GM20000 (cell line): Measurements from ENCODE around the gene AFF4.

Source experiments
- DNase-seq: peaks from one replicate; pipeline ENCODE4 v3.0.0; 2012; ENCODE audit warnings: low spot score
- TF ChIP-seq, protein P1 (sequence below): IDR thresholded peaks from 2 replicates; pipeline ENCODE4 v1.5.1; 2012; ENCODE audit warnings: mild to moderate bottlenecking, control low read depth; ENCODE audit errors: extremely low read depth, missing control alignments

Gene AFF4

GRCh38 chr5:132872788-132873118 is 90.7 kb downstream of the AFF4 start:
- DNase-seq, result no peak
- TF ChIP-seq, protein P1, sequence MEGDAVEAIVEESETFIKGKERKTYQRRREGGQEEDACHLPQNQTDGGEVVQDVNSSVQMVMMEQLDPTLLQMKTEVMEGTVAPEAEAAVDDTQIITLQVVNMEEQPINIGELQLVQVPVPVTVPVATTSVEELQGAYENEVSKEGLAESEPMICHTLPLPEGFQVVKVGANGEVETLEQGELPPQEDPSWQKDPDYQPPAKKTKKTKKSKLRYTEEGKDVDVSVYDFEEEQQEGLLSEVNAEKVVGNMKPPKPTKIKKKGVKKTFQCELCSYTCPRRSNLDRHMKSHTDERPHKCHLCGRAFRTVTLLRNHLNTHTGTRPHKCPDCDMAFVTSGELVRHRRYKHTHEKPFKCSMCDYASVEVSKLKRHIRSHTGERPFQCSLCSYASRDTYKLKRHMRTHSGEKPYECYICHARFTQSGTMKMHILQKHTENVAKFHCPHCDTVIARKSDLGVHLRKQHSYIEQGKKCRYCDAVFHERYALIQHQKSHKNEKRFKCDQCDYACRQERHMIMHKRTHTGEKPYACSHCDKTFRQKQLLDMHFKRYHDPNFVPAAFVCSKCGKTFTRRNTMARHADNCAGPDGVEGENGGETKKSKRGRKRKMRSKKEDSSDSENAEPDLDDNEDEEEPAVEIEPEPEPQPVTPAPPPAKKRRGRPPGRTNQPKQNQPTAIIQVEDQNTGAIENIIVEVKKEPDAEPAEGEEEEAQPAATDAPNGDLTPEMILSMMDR, result no peak

DNA sequence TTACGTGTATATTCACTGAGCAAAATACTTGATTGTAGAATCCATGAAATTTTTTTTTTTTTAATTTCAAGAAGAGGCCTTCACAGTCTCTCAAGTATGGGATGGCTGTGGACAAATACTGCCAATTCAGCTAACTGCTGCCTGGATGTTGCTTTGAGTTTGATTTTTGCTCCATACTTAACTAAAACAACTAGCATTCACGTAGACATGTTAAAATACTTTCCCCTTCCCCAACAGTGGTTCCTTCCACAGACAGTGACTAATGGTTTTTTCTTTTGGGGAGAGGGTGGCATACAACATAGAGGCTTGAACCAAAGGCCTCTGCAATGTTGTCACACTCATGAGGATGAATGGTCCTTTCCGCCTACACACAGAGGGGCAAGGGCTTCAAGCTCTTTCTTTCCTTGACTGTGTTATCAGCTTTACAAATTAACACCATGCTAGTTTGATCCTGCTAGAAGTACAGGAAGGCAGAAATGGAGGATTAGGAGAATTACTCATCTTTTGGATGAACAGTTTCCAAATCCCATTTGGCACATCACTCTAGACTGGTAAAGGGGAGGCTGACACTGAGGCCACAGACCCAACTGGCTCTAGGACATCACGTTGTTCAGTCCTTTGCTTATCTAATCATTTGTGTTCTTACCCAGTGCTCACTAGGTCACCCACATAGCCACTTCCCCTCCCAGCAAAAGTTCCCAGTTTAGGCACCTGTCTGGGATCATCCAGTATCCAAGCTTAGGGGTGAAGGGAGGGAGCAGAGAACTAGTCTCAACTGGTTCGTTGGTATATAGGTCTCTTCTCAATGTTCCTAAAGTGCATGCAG is 91.8 kb downstream of the AFF4 start:
- DNase-seq, result no peak
- TF ChIP-seq, protein P1, result no peak

DNA sequence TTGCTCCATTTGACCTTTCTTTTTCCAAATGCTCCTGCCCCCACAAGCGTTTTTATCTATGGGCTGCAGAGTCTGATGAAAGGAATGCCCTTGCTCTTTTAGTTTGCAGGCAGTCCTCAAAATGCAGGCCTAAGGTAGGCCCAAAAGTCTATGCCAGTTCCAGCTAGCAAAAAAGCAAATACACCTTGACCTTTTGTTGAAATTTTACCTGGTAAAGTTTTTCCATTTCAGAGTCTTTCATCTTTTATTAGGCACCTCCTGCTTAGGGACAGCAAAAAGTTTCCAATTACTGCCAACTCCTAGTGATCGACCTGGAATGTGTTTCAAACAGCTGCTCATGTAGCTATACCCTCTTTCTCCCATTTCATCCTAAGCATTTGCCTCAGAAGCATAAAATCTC is 92.6 kb downstream of the AFF4 start:
- TF ChIP-seq, protein P1, result no peak
- DNase-seq, result no peak

GRCh38 chr5:132868754-132869153 is 94.7 kb downstream of the AFF4 start:
- no peak for DNase-seq
- TF ChIP-seq, protein P1, result no peak

DNA sequence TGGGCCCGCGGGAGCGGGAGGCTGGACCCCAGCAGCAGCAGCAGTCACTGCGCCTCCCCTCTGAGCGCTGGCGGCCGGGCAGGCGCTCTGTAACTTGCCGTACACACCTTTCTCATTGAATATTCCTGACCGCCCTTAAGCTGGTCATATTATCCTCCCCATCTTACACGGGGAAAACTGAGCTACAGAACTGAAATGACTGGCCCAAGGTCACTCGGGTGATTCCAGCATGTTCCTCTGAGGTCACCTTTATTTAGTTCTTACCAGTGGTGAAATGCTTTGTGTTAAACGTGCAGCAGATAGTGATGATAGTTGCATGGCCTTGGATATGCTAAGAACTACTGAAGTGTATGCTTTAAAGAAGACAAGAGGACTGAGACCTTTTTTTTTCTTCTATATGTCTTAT is 96.4 kb downstream of the AFF4 start:
- no peak for DNase-seq
- TF ChIP-seq, protein P1, result no peak

DNA sequence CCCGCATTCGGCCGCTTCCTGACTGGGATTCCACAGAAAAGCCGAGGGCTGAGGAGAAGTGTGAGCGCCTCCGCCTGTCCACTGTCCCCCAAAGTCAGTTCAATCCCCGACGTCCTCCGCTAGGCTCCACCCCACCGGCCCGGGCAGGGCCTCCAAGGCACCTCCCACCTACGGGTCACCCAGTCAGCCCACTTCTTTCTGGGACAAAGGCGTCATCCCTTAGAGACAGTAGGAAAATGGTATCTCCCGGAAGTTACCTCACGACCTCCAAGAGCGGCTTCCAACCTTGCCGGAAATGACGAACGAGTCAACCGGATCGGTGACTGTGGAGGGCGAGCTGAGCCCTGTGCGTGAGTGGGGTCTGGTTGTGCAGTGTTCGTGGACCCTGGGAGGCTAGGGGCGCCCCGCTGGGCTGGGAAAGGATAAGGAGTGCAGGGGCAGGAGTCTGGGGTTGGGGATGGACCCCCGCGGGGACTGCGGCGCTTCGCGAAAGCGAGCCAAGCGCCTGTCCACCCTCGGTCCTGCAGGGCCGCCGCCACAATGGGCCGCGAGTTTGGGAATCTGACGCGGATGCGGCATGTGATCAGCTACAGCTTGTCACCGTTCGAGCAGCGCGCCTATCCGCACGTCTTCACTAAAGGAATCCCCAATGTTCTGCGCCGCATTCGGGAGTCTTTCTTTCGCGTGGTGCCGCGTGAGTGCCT is 96.9 kb downstream of the AFF4 start, which contains the start of the genes GDF9 and UQCRQ:
TSS of gene GDF9 (minus strand) at position 128 of the 704 bp plus-strand sequence. CDS start 1,936 bp downstream, outside the sequence.
TSS of gene UQCRQ (plus strand) at position 301 of the 704 bp plus-strand sequence. CDS start at position 541, 240 bp downstream.
- TF ChIP-seq, protein P1, result no peak
- peak; percentile 95 for DNase-seq

DNA sequence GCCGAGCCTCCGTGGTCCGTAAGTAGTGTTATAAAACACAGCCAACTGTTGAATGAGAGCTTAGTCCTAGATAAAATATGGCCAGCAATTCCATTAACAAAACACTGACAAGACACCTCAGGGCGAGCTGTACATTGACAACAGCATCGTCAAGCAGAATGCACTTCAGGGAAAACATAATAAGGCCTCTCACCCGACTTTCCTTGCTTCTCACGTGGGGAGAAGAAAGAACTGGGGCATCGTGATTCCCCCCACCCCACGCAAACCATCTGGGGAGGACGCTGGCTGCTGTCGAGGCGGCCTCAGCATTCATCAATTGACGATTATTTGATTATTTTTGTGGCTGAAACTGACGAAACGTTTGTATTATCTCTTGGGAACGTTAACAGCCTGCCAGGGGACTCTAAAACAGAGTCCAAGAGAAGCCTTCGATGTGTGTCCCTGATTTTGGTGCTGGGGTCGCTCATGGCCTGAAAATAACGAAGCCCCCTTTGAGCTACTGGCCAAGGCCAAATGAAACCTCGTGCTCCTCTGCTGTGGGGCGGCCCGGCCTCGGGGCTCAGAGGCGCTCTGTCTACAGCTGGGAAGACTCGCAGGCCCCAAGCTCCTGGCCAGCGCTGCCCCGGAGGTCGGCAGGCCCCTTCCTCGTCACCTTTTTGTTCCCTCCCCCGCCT is 97.6 kb downstream of the AFF4 start:
- DNase-seq, result no peak
- TF ChIP-seq, protein P1, result no peak
